HG03442 (cell line): ENCODE measurements around the gene CRHR2.
"Not testable (repeated sequence)": the region's sequence is repeated elsewhere in the genome, so short reads cannot be mapped to it uniquely, and the experiment has no call there.

Experiments
- ATAC-seq: cut with Tn5 transposase; IDR thresholded peaks from one replicate; pipeline ENCODE4 v1.9.1; 2021; ENCODE audit warnings: mild to moderate bottlenecking, moderate library complexity; ENCODE audit not compliant: unreplicated experiment

The CRHR2 gene

GRCh38 chr7:30682212-30683083, at the start of gene CRHR2:
Gene CRHR2 (minus strand): TSS chr7:30682456. CDS start chr7:30682280, 176 bp downstream.
- no peak for ATAC-seq

- no peak for ATAC-seq
Measured at GRCh38 chr7:30731581-30731980, 49.3 kb upstream of the CRHR2 start.

DNA sequence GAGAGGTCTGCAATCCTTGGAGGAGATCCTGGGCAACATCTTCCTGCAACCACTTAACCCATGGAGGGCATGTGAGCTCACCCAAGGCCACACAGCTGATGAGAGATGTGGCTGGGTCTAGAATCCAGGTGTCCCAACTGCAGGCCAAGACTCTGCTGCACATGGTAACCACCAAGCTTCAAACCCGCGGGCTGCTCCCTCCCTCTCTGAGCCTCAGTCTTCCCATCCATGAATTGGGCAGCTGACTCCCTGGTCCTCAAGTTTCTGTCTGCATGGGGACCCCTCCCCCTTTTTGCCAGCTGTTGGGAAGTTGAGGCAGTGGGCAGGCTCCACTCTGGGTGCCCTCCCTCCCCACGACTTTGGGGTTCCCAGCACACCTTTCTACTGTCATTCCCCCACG, 48.7 kb upstream of the CRHR2 start:
- ATAC-seq = no peak

GRCh38 chr7:30730097-30730496, 47.8 kb upstream of the CRHR2 start:
- no peak for ATAC-seq

- no peak for ATAC-seq
Measured at GRCh38 chr7:30729642-30730041, 47.4 kb upstream of the CRHR2 start.

DNA sequence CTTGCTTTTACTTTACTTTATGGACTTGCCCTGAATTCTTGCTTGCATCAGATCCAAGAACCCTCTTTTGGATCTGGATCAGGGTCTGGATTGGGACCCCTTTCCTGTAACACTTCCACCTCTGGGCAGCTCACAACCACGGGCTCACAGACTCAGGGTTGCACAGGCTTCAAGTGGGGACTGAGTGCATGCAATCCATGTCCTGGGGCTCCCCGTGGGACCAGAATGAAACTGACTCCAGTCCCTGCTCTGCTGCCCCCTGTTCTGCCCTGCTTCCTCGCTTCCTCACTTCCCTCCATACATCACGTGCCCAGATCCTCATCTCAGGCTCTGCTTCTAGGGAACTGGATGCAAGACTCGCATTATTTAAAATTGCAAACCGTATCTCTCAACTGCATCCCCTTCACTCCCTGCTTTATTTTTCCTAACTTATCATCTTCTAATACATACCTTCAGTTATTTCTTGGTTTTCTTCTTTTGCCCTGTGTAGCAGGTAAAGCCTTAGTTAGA, 46.4 kb upstream of the CRHR2 start:
- ATAC-seq = no peak

DNA sequence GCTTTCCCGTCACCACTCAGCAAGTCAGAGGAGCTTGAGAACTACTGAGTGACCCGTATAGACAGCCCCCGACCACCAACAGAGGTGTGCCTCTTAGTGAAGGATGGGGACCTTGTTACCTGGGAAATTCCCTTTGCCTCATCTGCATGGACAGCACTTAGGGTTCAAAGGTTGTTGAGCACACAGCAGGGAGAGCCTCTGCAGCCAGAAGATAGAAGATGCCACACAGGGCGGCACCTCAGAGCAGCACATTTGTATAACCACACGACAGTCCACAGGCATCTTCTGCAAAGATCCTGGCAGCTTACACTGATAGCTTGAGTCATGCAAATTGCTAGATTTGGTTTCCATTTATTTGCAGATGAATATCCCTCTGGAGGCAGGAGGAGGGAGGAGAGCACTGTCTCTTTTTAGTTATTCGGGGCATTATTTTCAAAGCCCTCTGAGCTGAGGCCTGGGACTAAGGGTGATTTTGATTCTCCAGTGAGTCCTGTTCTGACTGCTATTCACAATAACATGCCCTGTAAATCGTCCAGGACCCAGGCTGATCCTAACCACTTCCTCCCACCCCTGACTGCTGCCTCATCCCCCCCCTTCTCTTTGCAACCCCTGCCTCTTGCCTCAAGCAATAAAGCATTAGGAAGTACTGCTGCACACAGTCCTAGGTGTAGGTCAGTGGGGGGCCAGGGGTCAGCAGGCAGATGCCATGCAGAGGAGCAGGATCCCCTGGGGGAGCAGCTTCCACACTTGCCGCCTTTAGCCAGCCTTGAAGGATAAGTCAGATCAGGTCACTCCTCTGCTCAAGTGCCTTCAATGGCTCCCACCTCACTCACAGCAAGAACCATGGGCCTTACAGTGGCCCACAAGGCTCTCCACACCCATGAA, 45.0 kb upstream of the CRHR2 start:
- ATAC-seq = peak; percentile 47

- no peak for ATAC-seq
Measured at GRCh38 chr7:30726296-30727006, 44.2 kb upstream of the CRHR2 start.

GRCh38 chr7:30723776-30724175, 41.5 kb upstream of the CRHR2 start:
- ATAC-seq = no peak

DNA sequence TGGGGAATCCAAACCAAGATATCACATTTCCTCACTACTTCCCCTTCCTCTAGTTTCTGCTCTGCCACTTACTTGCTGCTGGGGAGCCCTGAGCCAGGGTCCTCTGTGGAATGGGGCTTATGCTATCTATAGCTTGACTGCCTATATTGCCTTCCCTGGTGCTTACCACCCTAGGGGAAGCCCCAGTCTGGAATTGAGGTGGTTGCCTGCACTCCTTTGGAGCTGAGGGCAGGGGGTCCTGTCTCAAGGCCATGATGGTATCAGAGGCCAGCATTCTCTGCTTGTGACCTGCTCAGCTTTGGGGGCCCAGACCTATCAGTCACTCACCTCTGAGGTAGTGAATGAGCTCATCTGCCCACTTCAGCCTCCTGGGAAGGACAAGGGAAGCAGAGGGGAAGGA, 40.4 kb upstream of the CRHR2 start:
- no peak for ATAC-seq

DNA sequence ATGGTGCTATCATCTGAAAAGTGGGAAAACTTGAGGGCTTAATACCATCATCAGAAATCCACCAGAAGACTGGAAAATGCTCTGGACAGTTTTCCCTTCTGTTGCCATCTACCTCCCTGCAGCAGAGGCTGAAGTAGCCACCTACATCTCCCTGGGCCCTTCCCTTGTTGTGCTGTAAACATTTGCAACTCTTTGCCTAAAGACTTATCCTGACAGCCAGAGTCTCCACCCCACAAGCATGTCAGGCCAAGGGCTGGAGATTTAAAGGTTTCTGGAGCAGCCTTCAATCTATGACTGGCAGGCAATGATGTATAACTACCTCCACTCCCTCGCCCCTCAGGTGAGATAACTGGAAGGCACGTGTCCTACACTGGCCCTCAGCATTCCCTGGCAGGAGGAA, 39.9 kb upstream of the CRHR2 start:
- no peak for ATAC-seq

DNA sequence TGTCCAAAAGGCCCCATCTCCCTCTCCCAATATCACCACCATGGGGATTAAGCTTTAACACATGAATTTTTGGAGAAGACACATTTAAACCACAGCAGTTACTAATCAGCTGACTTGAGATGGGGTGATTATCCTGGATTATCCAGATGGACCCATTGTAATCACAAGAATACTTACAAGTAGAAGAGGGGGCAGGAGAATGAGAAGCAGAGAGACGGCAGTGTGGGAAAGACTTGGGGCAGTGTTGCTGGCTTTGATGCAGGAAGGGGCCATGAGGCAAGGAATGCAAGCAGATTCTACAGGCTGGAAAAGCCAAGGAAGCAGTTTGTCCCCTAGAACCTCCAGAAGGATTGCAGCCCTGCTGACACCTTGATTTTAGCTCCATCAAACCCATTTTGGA, 39.0 kb upstream of the CRHR2 start:
- ATAC-seq = no peak

DNA sequence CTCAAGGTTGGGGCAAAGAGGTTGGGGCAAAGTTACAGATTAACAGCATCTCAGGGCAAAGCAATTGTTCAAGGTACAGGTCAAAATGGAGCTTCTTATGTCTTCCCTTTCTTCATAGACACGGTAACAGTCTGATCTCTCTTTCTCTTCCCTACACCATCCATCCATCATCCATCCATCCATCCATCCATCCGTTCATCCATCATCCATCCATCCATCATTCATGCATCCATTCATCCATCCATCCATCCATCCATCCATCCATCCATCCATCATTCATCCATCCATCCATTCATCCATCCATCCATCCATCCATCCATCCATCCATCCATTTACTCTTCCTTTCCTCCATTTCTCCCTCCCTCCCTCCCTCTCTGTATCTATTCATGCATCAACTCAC, 37.2 kb upstream of the CRHR2 start:
- ATAC-seq = not testable (repeated sequence)

GRCh38 chr7:30717181-30717580, 34.9 kb upstream of the CRHR2 start:
- ATAC-seq = no peak

GRCh38 chr7:30714129-30714528, 31.9 kb upstream of the CRHR2 start:
- no peak for ATAC-seq

DNA sequence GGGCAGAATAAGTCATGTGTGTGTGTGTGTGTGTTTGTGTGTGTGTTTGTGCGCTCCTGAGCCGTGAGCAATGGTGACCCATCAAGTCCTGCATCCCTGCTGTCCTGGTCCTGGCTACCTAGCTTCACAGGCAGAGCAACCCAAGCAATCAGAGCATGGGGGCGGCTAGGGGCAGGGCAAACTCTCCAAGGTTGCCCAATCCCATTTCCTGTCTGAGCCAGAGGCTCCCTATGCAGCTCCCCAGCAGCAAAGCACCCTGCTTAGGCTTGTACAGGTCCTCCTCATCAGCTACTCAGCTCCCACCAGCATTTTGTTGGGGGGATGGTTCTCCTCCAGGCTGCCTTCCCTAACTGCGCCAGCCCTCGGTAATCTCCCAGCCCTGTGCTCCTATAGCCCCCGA, 31.1 kb upstream of the CRHR2 start:
- no peak for ATAC-seq

DNA sequence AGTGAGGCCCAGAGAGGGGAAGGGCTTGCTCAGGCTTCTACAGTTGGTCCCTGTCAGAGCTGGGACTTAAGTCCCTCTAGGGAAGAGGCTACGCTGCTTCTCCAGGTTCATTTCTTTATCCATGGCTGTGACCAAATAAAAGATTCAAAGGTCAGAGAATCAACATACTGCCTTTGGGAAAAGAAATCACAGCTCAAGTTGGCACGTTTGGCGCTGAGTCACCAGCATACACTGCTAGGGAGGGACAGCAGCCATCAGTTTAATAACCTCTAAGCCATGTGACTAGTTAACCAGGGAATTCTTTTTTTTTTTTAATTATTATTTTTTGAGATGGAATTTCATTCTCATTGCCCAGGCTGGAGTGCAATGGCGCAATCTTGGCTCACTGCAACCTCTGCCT, 28.4 kb upstream of the CRHR2 start:
- ATAC-seq = no peak

DNA sequence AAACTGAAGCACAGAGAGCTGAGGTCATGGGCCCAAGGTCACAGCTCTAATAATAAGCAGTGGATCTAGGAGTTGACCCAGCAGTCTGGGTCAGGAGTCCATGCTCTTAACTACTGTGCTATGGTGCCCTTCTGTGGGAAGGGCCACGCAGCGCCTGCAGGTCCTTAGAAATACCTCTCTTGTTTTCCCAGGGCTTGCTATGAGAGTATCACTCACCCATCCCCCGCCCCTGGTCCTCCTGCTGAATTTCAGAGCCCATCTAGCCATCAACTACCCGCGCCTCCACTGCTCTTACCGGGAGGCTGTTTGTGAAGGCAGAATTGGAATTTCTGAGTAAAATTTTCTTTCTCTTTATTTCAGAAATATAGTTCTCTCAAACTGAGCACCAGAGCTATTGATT, 27.3 kb upstream of the CRHR2 start:
- ATAC-seq = no peak

DNA sequence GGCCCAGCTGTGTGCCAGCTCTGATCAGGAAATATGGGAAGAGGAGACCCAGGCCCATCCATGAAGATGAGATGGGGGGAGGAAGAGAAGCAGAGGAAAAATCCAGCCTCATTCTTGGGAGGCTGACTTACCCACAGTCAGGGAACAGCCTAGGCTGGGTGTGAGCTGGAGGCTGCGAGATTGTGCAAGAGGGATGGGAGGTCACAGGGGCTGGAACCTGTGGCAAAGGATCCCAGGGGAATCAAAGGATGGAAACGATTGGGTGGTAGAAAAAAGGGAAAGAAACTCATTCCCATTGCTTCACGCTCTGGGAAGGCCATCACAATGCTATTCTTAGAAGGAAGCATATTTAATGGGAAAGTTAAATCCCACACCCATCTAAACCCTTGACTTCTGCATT, 26.7 kb upstream of the CRHR2 start:
- no peak for ATAC-seq

- ATAC-seq = no peak
Measured at GRCh38 chr7:30708412-30708811, 26.2 kb upstream of the CRHR2 start.
